Left lobe of liver (tissue), 2 donors: Measurements from ENCODE around the gene CLPTM1. TPM values are rescaled to one million over a fixed set of nuclear protein-coding genes. Genes with fewer than 3 reads are reported as not detected.
A peak's percentile ranks its signal among the peaks of the same experiment; 100 is the strongest.
"Not testable (repeated sequence)": the region's sequence is repeated elsewhere in the genome, so short reads cannot be mapped to it uniquely, and the experiment has no call there.

ENCODE experiments used
- ATAC-seq: fragments of 200-7000 bp; cut with Tn5 transposase; one replicate; pipeline ENCODE4 v1.9.1; 2020; ENCODE audit warnings: mild to moderate bottlenecking, moderate library complexity
- DNase-seq: peaks from one replicate; pipeline ENCODE4 v3.0.0-alpha.2; 2020; ENCODE audit warnings: low spot score
- total RNA-seq: library from RNA; stranded (reverse); gene quantifications from one replicate; pipeline ENCODE4 v1.2.1, GENCODE V29; 2021
- donor health status: DM: no; HTN: no; CAD: no; lungs with moderate emphysema.
- donor health status: DM: no; HTN: yes; CAD: no.

Gene CLPTM1
- total RNA-seq, 1 donor from 2014 or later, result 92.6 TPM

DNA sequence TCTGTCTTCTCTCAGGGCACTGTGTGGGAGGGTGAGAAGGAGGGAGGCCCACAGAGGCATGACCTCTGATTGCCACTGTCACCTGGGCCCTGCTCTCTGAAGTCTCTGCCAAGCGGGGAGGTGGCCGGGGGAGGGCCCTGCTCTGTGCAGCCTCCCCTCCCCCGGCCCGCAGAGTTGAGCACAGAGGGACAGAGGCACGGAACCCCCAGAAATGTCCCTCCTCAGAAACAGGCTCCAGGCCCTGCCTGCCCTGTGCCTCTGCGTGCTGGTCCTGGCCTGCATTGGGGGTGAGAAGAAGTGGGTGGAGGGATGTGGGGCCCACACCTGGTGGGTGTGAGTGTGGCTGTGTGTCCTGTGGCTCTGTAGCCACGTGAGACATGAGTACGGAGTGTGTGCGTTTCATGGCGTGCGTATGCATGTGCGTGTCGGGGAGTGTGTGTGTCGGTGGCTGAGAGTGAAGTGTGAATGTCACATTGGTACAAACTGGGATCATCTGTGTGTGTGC is 13.1 kb upstream of the CLPTM1 start, which contains the start of gene APOC4:
Gene APOC4 (plus strand): TSS at position 171 of the 505 bp plus-strand sequence. CDS start 41 bp downstream, at position 212.
- peak; percentile 64 for ATAC-seq

DNA sequence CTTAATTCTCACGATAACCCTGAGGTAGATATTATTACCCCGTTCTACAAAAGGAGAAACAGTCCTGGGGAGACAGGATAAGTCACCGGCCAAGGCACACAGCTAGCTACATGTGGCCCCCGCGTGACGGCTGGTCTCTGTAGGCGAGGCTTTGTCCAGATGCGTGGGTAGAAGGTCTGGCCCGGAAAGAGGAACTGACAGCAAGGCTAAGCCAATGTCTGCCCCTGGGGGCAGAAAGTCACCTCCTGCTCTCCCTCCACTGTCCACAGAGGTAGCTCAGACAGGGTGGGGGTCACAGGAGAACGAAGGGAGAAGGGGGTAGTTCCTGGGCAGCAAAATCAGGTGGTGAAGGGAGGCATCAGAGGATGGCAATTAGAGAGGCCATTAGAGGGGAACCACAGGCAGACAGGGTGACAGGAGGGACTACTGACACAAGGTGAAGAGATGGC is 11.4 kb upstream of the CLPTM1 start:
- DNase-seq (peak; percentile 91), ATAC-seq (peak; percentile 33)

More for the DNA sequence above, 13.1 kb upstream of the CLPTM1 start, which contains the start of gene APOC4:
- DNase-seq, result peak; percentile 92

DNA sequence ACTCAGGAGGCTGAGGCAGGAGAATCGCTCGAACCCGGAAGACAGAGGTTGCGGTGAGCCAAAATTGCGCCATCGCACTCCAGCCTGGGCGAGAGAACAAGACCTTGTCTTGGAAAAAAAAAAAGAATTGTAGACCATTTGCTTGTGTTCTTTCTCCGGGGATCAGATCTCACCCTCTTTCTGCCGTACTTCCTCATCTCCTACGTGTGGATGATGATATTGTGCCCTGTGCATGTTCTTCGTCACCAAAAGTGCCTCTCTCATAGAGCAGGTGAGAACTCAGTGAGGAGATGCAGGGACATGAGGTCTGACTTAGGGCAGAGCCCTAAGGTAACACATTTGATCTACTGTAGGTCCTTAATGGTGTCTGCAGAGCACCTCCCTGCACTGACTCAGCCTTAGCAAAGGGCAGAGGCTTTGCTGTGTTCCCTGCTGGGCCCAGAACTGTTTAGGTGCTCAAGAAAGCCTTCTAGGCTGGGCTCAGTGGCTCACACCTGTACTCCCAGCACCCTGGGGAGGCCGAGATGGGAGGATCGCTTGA is 8.1 kb upstream of the CLPTM1 start:
- no peak for DNase-seq
- ATAC-seq, result no peak

DNA sequence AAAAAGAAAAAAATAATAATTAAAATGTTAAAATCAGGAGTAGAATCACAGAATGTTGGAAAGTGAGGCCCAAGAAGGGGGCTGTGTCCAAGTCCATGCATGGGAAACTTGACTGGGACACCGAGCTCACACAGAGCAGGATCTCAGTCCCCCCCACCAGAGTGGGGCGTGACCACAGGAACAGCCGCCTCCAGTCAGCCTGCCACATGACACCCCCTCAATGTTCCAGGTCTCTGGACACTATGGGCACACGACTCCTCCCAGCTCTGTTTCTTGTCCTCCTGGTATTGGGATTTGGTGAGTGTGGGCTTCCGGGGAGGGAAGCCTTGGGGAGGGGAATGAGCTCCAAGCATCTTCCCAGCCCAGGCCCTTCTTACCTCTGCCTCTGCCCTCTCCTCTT is 6.9 kb upstream of the CLPTM1 start:
- ATAC-seq (peak; percentile 5), DNase-seq (no peak)

DNA sequence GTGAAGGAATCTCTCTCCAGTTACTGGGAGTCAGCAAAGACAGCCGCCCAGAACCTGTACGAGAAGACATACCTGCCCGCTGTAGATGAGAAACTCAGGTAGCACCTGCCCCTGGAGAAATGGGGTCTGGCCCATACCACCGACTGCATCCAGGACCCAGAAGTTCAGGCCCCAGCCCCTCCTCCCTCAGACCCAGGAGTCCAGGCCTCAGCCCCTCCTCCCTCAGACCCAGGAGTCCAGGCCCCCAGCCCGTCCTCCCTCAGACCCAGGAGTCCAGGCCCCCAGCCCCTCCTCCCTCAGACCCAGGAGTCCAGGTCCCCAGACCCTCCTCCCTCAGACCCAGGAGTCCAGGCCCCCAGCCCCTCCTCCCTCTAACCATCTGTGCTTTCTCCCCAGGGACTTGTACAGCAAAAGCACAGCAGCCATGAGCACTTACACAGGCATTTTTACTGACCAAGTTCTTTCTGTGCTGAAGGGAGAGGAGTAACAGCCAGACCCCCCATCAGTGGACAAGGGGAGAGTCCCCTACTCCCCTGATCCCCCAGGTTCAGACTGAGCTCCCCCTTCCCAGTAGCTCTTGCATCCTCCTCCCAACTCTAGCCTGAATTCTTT is 6.3 kb upstream of the CLPTM1 start:
- no peak for ATAC-seq
- no peak for DNase-seq

DNA sequence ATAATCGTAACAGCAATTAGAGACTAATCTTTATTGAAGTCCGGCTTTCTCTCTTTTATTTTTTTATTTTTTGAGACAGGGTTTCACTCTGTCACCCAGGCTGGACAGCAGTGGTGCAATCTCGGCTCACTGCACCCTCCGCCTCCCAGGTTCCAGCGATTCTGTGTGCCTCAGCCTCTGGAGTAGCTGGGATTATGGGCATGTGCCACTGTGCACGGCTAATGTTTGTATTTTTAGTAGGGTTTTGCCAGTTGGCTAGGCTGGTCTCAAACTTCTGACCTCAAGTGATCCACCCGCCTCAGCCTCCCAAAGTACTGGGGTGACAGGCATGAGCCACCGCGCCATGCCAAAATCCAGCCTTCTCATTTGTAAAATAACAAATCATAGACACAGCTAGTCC is 5.6 kb upstream of the CLPTM1 start:
- ATAC-seq, result peak; percentile 0

DNA sequence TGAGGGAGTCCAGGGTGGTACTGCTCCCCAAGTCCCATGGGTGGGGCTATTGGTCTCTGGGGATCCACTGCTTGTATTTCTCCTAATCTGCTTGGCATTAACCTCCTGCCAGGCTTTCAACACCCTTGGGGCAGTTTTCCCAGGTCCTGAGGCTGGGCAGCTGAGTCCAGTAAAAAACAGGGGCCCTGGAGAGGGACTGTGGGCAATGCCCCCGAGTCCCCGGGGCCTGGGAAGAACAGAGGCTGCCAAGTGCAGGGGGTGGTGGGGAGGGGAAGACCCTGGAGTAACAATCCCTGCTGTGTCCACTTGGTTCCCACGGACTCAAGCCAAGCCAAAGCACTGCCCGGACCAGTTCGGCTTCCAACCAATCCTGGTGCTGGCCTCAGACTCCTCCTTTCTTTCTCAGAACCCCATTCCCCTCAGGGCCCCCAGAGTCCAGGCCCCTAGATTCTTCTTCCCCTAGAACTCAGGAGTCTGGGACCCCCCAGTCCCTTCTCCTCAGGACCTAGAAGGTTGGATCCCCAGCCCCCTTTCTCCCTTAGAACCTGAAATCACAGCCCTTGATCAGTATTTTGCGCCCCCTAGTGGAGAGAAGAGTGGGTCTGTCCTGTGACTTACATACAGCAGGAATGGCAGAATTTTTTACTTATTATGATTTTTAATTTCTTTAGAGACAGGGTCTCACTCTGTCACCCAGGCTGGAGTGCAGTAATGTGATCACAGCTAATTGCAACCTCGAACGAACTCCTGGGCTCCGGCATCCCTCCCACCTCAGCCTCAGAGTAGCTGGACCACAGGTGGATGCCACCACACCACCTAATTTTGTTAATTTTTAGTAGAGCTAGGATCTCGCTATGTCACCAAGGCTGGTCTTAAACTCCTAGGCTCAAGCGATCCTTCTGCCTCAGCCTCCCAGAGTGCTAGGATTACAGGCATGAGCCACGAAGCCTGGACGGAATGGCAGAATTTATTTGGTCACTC is 3.7 kb upstream of the CLPTM1 start:
- DNase-seq, result peak; percentile 82
- ATAC-seq, result peak; percentile 43

More for the DNA sequence above, 5.6 kb upstream of the CLPTM1 start:
- peak; percentile 65 for DNase-seq

DNA sequence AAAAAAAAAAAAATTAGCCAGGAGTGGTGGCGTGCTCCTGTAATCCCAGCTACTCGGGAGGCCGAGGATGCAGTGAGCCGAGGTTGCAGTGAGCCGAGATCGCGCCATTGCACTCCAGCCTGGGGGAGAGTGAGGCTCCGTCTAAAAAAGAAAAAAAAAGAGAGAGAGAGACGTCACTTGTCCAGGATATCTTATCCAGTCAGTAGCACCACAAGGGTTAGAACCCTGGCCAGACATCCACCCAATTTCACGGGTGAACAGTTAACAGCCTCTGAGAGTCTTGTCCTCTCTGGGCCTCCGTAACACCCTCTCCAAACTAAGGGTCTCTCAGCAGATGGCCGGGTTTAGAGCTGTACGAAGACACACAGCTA is 917 bp upstream of the CLPTM1 start:
- DNase-seq, result no peak
- ATAC-seq, result peak; percentile 2

DNA sequence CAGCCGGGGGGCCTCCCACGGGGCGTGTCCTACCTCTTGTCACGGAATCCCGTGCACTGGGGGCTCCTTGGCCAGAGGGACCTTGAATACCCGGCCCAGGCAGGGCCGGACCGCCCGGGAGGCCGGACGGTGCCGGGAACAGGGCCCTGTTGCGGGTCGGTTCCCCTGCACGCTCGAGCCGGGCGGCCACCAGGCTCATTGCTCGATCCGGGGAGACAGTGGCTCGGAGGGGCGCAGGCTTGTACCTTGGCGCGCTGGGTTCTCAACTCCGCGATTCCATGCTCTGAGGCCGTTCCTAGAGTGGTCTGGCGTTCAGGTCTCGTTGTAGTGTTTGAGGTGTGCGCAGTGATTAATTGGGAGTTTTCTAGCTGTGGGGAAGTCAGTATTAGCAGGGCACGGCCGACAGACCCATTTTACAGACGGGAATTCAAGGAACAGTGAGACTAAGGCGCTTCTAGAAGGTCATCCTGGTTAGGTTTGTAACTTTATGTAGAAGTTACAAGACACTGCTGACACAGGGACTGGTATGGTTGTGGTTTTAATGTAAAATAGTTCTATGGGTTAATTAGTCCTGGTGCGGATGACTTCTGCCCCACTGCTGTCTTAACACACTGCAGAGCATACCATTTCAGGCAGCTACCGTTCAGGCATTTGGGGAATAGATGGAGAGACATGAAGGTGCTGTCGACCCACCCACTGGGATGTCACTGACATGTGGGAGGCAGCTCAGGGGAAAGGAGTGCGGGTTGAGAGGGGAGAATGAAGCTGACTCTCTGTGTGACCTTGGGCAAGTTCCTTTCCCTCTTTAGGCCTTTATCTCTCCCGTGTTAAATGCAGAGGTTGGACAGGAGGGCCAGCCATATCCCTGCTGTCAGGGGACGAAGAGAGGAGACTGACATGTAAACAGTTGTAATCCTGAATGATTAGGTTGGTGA is 592 bp downstream of the CLPTM1 start:
- ATAC-seq (peak; percentile 6), DNase-seq (no peak)

DNA sequence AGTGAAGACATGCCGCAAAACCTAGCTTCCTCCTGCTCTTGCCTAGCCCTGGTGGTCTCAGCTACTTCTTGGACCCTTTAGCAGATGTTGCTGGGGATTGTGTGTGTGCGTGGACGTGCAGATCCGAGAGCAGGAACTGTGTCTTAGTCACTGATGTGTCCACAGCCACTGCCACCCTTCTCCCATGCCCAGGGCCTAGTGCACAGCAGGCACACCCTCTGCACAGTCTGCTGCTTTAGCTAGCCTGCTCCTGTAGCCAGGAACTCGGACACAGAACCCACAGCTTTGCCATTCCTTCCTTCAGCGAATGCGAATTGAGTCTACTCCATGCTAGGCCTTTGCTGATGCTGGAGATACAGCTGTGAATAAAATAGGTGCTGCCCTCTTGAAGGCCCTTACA is 2.3 kb downstream of the CLPTM1 start:
- DNase-seq, result no peak
- ATAC-seq, result no peak

DNA sequence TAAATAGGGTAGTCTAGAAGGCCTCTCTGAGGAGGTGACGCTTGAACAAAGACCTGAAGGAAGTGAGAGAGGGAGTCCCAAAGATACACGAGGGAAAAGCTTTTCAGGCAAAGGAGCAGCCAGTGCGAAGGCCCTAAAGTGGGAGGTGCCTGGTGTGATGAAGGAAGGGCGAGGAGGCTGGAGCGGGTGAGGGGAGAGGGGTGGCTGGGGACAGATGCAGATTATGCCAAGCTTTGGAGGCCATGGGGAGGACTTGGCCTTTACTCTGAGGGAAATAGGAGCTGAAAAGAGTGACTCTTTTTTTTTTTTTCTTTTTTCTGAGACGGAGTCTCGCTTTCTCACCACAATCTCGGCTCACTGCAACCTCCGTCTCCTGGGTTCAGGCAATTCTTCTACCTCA is 2.9 kb downstream of the CLPTM1 start:
- ATAC-seq, result no peak
- DNase-seq, result no peak

DNA sequence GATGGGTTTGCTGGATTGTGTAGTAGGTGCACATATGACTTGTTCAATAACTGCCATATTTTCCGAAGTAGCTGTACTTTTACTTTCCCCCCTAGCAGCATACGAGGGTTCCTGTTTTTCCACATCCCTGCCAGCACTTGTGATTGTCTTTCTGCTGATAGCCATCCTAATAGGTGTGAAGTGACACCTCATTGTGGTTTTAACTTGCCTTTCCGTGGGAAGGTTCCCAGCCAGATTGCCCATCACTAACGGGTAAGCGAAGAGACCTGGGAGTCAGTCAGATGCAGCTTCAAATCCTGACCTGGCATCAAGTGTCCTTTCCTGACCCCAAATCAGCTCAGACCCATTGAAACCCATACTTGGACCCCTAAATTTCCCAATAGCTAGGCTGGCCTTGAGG is 4.5 kb downstream of the CLPTM1 start:
- DNase-seq (no peak), ATAC-seq (no peak)

DNA sequence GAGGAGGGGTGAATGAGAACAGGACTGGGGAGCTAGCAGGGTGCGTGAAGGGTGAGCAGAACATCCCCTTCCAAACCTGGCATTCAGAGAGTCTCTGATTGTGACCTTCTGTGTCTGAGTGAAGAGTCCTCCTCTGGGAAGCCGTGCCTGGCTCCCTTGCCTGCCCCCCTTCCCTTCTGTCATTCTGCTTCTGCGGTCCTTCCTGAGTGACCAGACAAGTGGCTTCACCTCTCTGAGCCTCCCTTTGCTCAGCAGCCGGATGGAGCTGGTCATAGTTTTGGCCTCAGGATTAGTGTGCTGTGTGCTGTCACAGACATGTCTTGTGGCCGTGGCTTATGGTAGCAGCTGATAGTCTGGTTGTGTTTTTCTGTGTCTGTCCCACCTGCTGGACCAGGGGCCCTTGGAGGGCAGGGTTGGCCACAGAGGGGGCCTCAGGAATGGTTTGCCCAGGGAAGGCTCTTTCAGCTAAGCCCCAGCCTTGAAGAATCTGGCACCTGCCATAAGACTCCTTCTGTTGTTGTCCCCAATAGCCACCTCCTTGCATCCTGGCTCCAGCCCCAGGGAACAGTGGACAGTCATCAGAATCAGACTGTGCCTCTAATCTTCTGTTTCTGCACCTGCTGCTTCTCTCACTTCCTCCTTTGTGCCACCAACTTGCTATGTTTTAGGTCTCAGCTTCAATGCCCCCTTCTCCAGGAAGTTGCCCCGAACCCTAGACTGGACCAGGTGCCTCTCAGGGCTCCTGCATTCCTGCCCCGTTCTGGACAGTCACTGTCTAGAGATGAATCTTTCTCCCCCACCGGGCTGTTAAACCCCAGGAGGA is 5.9 kb downstream of the CLPTM1 start:
- no peak for DNase-seq
- no peak for ATAC-seq

DNA sequence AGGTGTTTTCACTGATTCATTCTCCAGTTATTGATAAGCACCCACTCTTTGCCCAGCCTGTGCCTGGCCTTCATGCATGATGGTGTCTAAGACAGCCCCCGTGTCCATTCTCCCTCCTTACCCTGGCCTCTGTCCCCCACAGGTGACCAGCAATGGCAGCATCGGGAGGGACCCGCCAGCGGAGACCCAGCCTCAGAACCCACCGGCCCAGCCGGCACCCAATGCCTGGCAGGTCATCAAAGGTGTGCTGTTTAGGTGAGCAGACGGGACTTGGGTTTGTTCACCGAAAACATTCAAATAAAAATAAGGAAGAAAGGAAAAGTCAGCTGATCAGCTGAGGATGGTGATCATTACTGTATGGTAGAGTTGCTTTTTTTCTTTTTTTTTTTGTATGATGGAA is 6.6 kb downstream of the CLPTM1 start:
- ATAC-seq (no peak), DNase-seq (no peak)

DNA sequence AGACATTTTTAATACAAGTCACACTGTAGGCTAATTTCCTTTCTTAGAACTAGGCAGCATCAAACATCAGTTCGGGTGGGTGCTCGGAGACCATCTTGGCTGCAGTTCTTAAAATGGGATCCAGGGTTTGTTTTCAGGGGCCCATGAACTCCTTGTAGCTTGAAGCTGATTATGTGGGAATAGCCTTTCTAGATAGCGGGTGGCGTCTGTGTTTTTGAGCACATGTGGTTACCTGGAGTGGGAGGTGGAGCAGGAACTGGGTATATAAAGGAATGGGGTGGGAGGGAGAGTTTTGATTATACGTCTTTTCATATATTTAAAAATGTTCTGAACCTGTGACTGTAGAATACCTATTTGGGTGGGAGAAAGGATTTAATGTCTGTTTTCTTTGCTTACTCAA is 12.9 kb downstream of the CLPTM1 start:
- no peak for ATAC-seq

DNA sequence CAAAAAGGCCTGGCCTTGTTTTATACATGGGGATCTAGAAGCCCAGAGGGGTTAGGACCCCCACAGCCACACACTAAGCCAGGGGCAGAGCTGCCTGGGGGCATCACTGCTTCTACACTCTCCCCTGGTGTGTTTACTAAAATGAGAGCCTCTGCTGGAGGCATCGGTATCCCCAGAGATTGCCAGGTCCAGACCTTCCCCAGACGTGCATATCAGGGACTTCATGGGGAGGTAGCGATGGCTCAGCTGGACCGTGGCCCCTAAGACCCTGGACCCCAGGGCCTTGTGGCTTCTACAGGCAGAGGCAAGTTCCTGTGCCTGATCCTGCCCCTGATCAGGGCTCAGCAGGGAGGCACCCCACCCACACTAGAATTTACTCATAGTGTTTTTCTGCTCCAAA is 13.5 kb downstream of the CLPTM1 start:
- ATAC-seq (no peak), DNase-seq (no peak)

More for the DNA sequence above, 12.9 kb downstream of the CLPTM1 start:
- DNase-seq, result no peak

DNA sequence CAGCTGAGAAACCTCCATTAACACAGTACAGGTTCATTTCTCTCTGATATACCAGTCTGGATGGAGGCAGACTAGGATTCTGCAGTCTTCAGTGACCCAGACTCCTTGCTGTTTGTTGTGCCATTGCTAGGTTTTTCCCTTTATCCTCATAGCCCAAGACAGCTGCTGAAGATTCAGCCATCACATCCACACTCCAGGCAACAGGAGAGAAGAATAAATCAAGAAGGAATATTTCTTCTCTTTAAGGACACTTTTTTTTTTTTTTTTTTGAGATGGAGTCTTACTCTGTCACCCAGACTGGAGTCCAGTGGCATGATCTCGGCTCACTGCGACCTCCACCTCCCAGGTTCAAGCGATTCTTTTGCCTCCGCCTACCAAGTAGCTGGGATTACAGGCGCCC is 14.3 kb downstream of the CLPTM1 start:
- DNase-seq, result no peak
- no peak for ATAC-seq

DNA sequence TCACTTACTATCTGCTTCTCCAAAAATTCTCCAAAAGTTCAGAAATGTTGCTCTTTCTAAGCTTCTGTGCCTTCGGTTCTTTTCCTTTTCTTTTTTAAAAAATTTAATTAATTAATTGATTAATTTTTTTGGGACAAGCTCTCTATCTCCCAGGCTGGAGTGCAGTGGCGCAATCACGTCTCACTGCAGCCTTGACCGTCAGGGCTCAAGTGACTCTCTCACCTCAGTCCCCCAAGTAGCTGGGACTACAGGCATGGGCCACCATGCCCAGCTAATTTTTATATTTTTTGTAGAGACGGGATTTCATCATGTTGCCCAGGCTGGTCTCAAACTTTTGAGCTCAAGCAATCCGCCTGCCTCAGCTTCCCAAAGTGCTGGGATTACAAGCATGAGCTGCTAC is 16.3 kb downstream of the CLPTM1 start:
- not testable (repeated sequence) for ATAC-seq, DNase-seq

DNA sequence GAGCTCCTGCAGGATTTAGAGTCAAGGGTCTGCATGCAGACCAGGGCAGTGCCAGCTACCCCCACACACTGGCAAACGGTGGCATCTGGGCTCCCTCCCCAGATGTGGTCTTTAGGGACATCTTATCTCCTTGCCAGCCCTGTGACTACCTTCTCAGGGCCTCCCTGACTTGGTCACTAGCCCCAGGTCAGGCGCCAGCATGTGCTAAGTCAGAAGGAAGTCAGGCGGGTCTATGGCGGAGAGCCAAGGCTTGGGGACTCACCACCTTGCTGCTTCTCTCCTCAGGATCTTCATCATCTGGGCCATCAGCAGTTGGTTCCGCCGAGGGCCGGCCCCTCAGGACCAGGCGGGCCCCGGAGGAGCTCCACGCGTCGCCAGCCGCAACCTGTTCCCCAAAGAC is 17.6 kb downstream of the CLPTM1 start:
- no peak for ATAC-seq
- DNase-seq, result no peak
